Body of pancreas (tissue), 4 donors: ENCODE results near the gene HIF1A.

ENCODE experiments used
- POLR2A ChIP-seq, 3 donors: fragments of 450-650 bp; IDR thresholded peaks; one replicate each; pipeline ENCODE4 v1.6.1; 2016; ENCODE audit warnings: antibody characterized with exemption in 3 of 3, mild to moderate bottlenecking in 2 of 3
- TF ChIP-seq, protein P1 (sequence below), 7 experiments: fragments of 450-650 bp in 4 of 7; fragments of 200-600 bp in 3 of 7; sonication (generic) in 3 of 7; IDR thresholded peaks; one replicate each; pipeline ENCODE4 v1.5.1; 2016 to 2019; ENCODE audit warnings: antibody characterized with exemption in 7 of 7

DNA sequence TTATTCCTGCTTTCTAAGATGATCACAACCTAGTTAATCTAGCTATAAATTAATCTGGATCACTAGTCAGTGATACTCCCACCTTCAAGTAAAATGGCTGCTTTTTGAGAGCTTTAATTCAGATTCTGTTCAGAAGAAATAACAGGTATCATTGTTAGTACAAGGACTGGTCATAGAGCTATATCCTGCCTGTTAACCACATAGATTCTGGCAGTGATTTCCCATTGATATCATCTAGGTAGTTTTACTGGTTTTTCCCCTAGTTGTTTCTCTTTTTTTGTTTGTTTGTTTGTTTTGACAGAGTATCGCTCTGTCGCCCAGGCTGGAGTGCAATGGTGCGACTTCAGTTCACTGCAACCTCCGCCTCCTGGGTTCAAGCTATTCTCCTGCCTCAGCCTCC is 39.0 kb upstream of the HIF1A start:
- TF ChIP-seq POLR2A (IDR thresholded peaks at IDR 0.05): no peak
- TF ChIP-seq, protein P1, sequence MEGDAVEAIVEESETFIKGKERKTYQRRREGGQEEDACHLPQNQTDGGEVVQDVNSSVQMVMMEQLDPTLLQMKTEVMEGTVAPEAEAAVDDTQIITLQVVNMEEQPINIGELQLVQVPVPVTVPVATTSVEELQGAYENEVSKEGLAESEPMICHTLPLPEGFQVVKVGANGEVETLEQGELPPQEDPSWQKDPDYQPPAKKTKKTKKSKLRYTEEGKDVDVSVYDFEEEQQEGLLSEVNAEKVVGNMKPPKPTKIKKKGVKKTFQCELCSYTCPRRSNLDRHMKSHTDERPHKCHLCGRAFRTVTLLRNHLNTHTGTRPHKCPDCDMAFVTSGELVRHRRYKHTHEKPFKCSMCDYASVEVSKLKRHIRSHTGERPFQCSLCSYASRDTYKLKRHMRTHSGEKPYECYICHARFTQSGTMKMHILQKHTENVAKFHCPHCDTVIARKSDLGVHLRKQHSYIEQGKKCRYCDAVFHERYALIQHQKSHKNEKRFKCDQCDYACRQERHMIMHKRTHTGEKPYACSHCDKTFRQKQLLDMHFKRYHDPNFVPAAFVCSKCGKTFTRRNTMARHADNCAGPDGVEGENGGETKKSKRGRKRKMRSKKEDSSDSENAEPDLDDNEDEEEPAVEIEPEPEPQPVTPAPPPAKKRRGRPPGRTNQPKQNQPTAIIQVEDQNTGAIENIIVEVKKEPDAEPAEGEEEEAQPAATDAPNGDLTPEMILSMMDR (IDR thresholded peaks at IDR 0.05): no peak
